NOMO-1 treated with dmso at 0.1 percent for 144 hours (cell line): ENCODE results near the gene DHRSX.
"Not testable (repeated sequence)": the region's sequence is repeated elsewhere in the genome, so short reads cannot be mapped to it uniquely, and the experiment has no call there.

Source experiments
- DNase-seq: peaks from one replicate; lab custom pipeline; 2025; ENCODE audit not compliant: unreplicated experiment; lab: John Stamatoyannopoulos, UW

Gene DHRSX

DNA sequence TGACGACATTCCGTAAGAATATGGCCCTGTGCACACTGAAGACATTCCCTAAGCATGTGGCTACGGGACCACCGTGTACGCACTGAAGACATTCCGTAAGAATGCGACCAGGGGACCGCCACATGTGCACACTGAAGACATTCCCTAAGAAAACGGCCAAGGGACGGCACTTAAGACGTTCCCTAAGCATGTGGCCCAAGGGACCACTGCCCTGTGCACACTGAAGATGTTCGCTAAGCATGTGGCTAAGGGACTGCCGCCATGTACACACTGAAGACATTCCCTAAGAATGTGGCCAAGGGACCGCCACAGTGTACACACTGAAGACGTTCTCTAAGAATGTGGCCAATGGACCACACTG is 21.4 kb downstream of the DHRSX start:
- DNase-seq, result no peak

DNA sequence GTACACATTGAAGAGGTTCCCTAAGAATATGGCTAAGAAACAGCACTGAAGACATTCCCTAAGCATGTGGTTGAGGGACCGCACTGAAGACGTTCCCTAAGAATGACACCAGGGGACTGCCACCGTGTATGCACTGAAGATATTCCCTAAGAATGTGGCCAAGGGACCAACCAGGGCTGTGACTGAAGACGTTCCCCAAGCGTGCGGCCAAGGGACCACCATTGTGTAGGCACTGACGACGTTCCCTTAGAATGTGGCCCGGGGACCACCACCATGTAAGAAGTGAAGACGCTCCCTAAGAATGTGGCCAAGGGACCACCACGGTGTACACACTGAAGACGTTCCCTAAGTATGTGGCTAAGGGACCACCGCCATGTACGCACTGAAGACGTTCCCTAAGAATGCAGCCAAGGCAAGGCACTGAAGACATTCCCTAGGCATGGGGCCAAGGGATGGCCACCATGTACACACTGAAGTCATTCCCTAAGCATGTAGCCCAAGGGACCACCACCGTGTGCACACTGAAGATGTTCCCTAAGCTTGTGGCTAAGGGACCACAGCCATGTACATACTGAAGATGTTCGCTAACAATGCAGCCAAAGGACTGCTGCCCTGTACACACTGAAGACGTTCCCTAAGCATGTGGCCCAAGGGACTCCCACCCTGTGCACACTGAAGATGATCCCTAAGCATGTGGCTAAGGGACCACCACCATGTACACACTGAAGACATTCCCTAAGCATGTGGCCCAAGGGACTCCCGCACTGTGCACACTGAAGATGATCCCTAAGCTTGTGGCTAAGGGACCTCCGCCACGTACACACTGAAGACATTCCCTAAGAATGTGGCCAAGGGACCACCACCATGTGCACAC is 22.0 kb downstream of the DHRSX start:
- DNase-seq, result no peak

DNA sequence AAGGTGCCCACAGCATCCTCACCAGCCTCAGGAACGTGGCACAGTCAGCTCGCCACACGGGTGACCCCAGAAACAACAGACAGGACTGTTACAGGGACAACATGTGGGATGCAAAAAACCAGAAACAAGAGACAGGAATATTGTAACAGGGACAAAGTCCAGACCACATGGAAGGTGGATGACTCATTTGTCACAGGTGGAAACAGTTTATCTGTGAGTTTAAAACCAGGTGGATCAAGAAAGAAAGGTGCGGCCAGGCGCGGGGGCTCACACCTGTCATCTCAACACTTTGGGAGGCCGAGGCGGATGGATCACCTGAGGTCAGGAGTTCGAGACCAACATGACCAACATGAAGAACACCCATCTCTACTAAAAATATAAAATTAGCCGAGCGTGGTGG is 23.5 kb downstream of the DHRSX start:
- not testable (repeated sequence) for DNase-seq

DNA sequence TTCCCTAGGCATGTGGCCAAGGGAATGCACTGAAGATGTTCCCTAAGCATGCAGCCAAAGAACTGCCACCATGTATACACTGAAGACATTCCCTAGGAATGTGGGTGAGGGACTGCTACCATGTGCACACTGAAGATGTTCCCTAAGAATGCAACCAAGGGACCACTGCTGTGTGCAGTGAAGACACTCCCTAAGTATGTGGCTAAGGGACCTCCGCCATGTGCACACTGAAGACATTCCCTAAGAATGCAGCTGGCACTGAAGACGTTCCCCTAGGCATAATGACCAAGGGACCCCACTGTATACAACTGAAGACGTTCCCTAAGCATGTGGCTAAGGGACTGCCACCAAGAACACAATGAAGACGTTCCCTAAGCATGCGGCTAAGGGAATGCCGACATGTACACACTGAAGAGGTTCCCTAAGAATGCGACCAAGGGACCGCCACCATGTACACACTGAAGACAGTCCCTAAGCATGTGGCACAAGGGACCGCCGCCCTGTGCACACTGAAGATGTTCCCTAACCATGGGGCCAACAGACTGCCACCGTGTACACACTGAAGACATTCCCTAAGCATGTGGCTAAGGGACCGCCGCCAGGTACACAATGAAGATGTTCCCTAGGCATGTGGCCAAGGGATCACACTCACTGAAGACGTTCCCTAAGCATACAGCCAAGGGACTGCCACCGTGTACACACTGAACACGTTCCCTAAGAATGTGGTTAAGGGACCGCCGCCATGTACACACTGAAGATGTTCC is 25.6 kb downstream of the DHRSX start:
- no peak for DNase-seq

DNA sequence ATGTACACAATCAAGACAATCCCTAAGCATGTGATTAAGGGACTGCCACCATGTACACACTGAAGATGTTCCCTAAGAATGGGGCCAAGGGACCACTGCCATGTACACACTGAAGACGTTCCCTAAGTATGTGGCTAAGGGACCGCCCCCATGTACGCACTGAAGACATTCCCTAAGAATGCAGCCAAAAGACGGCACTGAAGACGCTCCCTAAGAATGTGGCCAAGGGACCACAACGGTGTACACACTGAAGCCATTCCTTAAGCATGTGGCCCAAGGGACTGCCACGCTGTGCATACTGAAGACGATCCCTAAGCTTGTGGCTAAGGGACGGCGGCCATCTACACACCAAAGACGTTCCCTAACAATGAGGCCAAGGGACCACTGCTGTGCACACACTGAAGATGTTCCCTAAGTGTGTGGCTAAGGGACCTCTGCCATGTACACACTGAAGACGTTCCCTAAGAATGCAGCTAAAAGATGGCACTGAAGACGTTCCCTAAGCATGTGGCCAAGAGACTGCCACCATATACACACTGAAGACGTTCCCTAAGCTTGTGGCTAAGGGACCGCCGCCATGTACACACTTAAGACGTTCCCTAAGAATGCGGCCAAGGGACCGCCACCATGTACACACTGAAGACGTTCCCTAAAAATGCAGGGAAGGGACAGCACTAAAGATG is 26.4 kb downstream of the DHRSX start:
- DNase-seq, result no peak

DNA sequence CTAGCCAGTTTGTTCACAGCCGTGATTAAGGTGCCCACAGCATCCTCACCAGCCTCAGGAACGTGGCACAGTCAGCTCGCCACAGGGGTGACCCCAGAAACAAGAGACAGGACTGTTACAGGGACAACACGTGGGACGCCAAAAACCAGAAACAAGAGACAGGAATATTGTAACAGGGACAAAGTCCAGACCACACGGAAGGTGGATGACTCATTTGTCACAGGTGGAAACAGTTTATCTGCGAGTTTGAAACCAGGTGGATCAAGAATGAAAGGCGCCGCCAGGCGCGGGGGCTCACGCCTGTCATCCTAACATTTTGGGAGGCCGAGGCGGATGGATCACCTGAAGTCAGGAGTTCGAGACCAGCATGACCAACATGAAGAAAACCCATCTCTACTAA is 27.7 kb downstream of the DHRSX start:
- not testable (repeated sequence) for DNase-seq

DNA sequence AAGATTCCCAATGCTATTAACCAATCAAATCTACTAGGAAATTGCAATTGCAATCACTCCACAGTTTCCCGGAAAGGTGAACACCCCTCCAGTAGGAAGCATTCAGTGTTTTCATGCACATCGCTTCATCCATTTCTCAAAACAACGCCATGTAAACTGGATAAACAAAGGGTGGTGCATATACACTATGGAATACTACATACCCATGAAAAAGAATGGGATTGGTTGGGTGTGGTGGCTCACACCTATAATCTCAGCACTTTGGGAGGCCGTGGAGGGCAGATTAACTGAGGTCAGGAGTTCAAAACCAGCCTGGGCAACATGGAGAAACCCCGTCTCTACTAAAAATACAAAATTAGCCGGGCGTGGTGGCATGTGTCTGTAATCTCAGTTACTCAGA is 29.1 kb downstream of the DHRSX start:
- DNase-seq, result no peak

DNA sequence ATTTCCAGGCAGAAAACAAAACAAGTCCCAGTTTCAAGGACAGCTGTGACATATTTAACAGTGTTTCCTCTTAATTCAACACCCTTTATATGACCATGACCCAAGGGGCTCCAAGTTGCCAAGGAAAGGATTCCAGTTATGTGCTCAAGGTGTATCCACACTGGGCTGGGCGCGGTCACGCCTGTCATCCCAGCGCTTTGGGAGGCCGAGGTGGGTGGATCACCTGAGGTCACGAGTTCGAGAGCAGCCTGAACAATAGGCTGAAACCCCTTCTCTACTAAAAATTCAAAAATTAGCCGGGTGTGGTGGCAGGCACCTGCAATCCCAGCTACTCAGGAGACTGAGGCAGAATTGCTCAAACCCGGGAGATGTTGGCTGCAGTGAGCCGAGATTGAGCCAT is 29.6 kb downstream of the DHRSX start:
- DNase-seq, result not testable (repeated sequence)

DNA sequence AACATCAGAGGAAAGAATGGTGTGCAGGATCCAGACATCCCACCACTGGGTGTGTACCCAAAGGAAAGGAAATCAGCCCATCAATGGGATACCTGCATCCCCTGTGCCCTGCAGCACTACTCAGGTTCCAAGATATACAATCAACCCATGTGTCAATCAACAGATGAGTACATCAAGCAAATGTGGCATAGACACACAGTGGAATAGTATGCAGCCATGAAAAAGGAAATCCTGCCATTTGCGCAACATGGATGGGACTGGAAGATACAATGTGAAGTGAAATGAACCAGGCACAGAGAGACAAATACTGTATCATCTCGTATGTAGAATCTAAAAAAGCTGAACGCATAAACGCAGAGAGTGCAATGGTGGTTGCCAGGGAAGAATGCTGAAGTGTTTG is 30.9 kb downstream of the DHRSX start:
- not testable (repeated sequence) for DNase-seq

DNA sequence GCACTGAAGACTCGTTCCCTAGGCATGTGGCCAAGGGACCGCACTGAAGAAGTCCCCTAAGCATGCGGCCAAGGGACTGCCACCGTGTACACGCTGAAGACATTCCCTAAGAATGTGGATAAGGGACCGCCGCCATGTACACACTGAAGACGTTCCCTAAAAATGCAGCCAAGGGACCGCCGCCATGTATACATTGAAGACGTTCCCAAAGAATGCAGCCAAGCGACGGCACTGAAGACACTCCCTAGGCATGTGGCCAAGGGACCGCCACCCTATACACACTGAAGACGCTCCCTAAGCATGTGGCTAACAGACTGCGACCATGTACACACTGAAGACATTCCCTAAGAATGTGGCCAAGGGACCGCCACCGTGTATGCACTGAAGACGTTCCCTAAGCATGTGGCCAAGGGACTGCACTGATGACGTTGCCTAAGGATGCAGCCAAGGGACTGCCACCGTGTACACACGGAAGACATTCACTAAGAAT is 31.5 kb downstream of the DHRSX start:
- DNase-seq, result no peak

GRCh38 chrX:2468261-2469195 is 32.2 kb downstream of the DHRSX start:
- DNase-seq, result no peak

GRCh38 chrX:2466876-2467656 is 33.7 kb downstream of the DHRSX start:
- no peak for DNase-seq

- DNase-seq, result no peak
Measured at GRCh38 chrX:2464677-2465166, 36.1 kb downstream of the DHRSX start.

DNA sequence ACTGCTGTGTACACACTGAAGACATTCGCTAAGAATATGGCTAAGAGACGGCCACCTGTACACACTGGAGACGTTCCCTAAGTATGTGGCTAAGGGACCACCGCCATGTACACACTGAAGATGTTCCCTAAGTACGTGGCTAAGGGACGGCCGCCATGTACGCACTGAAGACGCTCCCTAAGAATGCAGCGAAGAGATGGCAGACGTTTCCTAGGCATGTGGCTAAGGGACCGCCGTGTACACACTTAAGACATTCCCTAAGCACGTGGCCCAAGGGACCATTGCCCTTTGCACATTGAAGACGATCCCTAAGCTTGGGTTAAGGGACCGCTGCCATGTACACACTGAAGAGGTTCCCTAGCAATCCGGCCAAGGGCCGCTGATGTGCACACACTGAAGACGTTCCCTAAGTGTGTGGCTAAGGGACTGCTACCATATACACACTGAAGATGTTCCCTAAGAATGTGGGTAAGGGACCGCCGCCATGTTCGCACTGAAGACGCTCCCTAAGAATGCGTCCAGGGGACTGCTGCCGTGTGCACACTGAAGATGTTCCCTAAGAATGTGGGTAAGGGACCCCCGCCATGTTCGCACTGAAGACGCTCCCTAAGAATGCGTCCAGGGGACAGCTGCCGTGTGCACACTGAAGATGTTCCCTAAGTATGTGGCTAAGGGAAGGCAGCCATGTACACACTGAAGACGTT is 36.7 kb downstream of the DHRSX start:
- DNase-seq, result no peak

GRCh38 chrX:2463481-2463880 is 37.3 kb downstream of the DHRSX start:
- DNase-seq, result not testable (repeated sequence)

GRCh38 chrX:2462780-2463179 is 38.0 kb downstream of the DHRSX start:
- no peak for DNase-seq

- no peak for DNase-seq
Measured at GRCh38 chrX:2462074-2462473, 38.7 kb downstream of the DHRSX start.

DNA sequence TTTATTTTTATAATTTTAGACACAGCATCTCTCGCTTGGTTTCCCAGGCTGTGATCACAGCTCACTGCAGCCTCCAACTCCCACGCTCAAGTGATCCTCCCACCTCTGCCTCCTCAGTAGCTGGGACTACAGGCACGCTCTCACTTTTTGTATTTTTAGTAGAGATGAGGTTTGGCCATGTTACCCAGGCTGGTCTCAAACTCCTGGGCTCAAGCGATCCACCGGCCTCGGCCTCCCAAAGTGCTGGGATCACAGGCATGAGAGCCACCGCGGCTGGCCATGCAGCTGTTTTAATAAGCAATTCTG is 39.1 kb downstream of the DHRSX start:
- no peak for DNase-seq
